GM19468 (cell line): ENCODE measurements around the gene DPH2.
A peak's percentile ranks its signal among the peaks of the same experiment; 100 is the strongest.

Source experiments
- ATAC-seq: cut with Tn5 transposase; IDR thresholded peaks from one replicate; pipeline ENCODE4 v1.9.1; 2021; ENCODE audit warnings: mild to moderate bottlenecking, moderate library complexity, moderate number of reproducible peaks; ENCODE audit not compliant: unreplicated experiment; ENCODE audit errors: extremely low read depth

Gene DPH2

GRCh38 chr1:43969746-43970466, at the start of gene DPH2:
Gene DPH2, plus strand, starts transcription at chr1:43970010. Its CDS starts 166 bp downstream, at chr1:43970176.
- ATAC-seq = peak; percentile 76

- no peak for ATAC-seq
Measured at GRCh38 chr1:43921022-43921421, 48.8 kb upstream of the DPH2 start.

GRCh38 chr1:43924516-43924915, 45.3 kb upstream of the DPH2 start:
- ATAC-seq = no peak

- ATAC-seq = no peak
Measured at GRCh38 chr1:43925846-43926245, 44.0 kb upstream of the DPH2 start.

- no peak for ATAC-seq
Measured at GRCh38 chr1:43930168-43930948, 39.5 kb upstream of the DPH2 start.

- no peak for ATAC-seq
Measured at GRCh38 chr1:43930949-43931275, 38.9 kb upstream of the DPH2 start.

- ATAC-seq = no peak
Measured at GRCh38 chr1:43931711-43932660, 37.8 kb upstream of the DPH2 start.

- no peak for ATAC-seq
Measured at GRCh38 chr1:43932786-43933385, 36.9 kb upstream of the DPH2 start.

- no peak for ATAC-seq
Measured at GRCh38 chr1:43933386-43934100, 36.3 kb upstream of the DPH2 start, which contains the start of gene ARTN. Gene ARTN, plus strand, starts transcription at chr1:43933801. Its CDS starts 1,856 bp downstream, at chr1:43935657.

GRCh38 chr1:43934101-43934985, 35.5 kb upstream of the DPH2 start:
- ATAC-seq = no peak

- ATAC-seq = no peak
Measured at GRCh38 chr1:43934986-43935324, 34.9 kb upstream of the DPH2 start.

- no peak for ATAC-seq
Measured at GRCh38 chr1:43935711-43936427, 33.9 kb upstream of the DPH2 start.

GRCh38 chr1:43936431-43937151, 33.2 kb upstream of the DPH2 start:
- no peak for ATAC-seq

GRCh38 chr1:43937179-43937865, 32.5 kb upstream of the DPH2 start:
- no peak for ATAC-seq

- no peak for ATAC-seq
Measured at GRCh38 chr1:43938383-43938782, 31.4 kb upstream of the DPH2 start.

- ATAC-seq = no peak
Measured at GRCh38 chr1:43938892-43939587, 30.8 kb upstream of the DPH2 start.
